Gastroesophageal sphincter (tissue), 3 donors: ENCODE data around the gene PIP5KL1.

ENCODE experiments used
- CTCF ChIP-seq, 4 experiments: fragments of 200-600 bp in 2 of 4; fragments of 450-650 bp in 2 of 4; sonication (generic) in 1 of 4; IDR thresholded peaks; one replicate each; pipeline ENCODE4 v1.5.1; 2017 to 2019; ENCODE audit warnings: antibody characterized with exemption in 4 of 4, mild to moderate bottlenecking in 2 of 4, moderate library complexity in 2 of 4
- POLR2A ChIP-seq, 2 donors: fragments of 450-650 bp; IDR thresholded peaks; one replicate each; pipeline ENCODE4 v1.6.1; 2017; ENCODE audit warnings: antibody characterized with exemption in 2 of 2, mild to moderate bottlenecking in 2 of 2, moderate library complexity in 1 of 2
- POLR2AphosphoS5 ChIP-seq: sonication (generic); formaldehyde crosslinking; IDR thresholded peaks from one replicate; pipeline ENCODE4 v1.6.1; 2017; ENCODE audit warnings: antibody characterized with exemption

- no peak for TF ChIP-seq POLR2AphosphoS5
- no peak for TF ChIP-seq CTCF (IDR thresholded peaks at IDR 0.05)
- no peak for TF ChIP-seq POLR2A (IDR thresholded peaks at IDR 0.05)
Observed at GRCh38 chr9:127937056-127937387, 6.4 kb upstream of the PIP5KL1 start.
